Stimulated activated naive B cell treated with anti-CD40 and anti-IgM and Interleukin-4, amounts not matched to agents 10 μg/mL and 1 μg/mL and 100 μg/mL, for 72 hours (primary cell): ENCODE measurements around the gene TADA3.

Experiments
- ATAC-seq, 2 donors: fragments of 150-1000 bp; cut with Tn5 transposase; replicated peaks; 2 replicates each; pipeline ENCODE4 v1.10.0; 2021; ENCODE audit warnings: moderate library complexity in 1 of 2
- DNase-seq: peaks from one replicate; pipeline ENCODE4 v3.0.0; 2021
- H3K27ac Mint-ChIP-seq: one replicate; pipeline ENCODE4 v1.8.0; 2022; ENCODE audit warnings: mild to moderate bottlenecking, mixed read lengths
- H3K27me3 Mint-ChIP-seq, 2 donors: one replicate each; pipeline ENCODE4 v1.8.0; 2022; ENCODE audit warnings: mixed read lengths in 2 of 2
- H3K36me3 Mint-ChIP-seq, 2 donors: one replicate each; pipeline ENCODE4 v1.8.0; 2022; ENCODE audit warnings: mixed read lengths in 2 of 2, mild to moderate bottlenecking in 1 of 2
- H3K4me1 Mint-ChIP-seq, 2 donors: one replicate each; pipeline ENCODE4 v1.8.0; 2022; ENCODE audit warnings: mixed read lengths in 2 of 2, mild to moderate bottlenecking in 1 of 2
- H3K4me3 Mint-ChIP-seq, 2 donors: one replicate each; pipeline ENCODE4 v1.8.0; 2022; ENCODE audit warnings: mild to moderate bottlenecking in 2 of 2, mixed read lengths in 2 of 2, moderate library complexity in 1 of 2
- H3K9me3 Mint-ChIP-seq, 2 donors: one replicate each; pipeline ENCODE4 v1.8.0; 2022; ENCODE audit warnings: mixed read lengths in 2 of 2, mild to moderate bottlenecking in 1 of 2

Gene TADA3

DNA sequence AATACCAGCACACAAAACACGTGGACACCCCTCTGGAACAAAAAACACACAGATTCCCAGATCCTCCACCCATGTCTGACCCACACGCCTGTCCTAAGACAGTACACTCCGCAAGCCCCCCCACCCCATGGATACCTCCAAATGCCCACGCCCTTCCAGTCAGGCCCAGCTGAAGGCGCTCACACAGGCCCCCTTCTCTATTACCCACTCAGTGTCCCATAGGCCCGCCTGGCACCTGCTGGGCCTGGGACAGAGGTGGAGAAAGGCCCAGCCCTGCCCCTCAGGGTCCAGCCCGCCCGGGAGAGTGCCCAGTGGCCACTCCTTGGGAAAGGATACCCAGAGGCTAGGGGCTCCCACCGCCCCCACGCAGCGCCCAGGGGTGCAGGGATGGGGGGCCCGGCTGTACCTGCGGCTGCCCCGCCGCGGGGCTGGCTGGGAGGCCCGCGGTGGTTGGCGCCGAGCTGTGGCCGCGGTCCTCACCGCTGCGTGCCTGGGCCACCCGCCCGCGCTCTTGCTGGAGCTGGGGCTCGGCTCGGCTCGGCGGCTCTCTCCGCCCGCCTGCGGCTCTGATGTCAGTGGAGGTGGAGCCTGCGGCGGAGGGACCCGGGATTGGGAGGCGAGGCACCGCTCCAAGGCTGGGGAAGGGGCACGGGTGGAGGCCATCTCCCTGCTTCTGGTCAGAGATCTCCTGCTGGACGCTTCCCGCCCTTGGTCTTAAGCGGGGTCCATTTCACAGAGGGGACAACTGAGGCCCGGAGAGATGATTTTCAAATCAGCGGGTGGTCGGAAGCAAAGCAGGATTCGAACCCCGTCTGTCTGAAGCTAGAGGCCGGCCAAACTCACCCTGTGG is 22.6 kb downstream of the TADA3 start, which contains the start of gene CAMK1:
CAMK1 (minus strand) TSS at position 522 of the 850 bp plus-strand sequence. CDS start 2,198 bp downstream, outside the sequence.
- Mint-ChIP-seq H3K27ac (peak within 1 kb of the TSS; percentile 89), H3K36me3 (peaks cover 37 to 40% of the 10 kb centered on the region in 2 donors), H3K9me3 (no peaks in the 10 kb centered on the region), H3K4me1 (peaks cover 38 to 62% of the 10 kb centered on the region in 2 donors), H3K27me3 (peaks cover 0 to 6% of the 10 kb centered on the region in 2 donors), H3K4me3 (peak within 1 kb of the TSS; percentile 82 to 87)
- ATAC-seq, result peak; percentile 93 to 96
- peak; percentile 57 for DNase-seq

DNA sequence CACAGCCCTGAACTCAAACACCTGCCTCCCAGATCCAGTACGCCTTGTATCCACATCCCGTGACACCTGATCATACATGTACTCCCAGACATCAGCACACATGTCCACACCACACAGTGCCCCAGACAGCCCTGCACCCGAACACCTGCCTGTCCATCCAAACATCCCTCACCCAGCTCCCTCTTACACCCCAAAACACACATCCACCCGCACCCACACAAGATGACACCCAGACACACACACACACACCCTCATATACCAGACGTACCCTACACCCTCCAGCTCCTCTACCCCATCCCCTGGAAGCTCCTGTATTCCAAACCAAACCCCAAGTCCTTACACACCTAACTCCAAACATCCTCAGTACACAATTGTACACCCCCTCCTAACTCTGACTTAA is 23.3 kb downstream of the TADA3 start:
- H3K36me3 Mint-ChIP-seq, result peaks cover 37 to 41% of the 10 kb centered on the region in 2 donors
- peak overlapping the region; percentile 82 to 87 for H3K4me3 Mint-ChIP-seq
- H3K9me3 Mint-ChIP-seq, result no peaks in the 10 kb centered on the region
- H3K27me3 Mint-ChIP-seq, result peaks cover 0 to 6% of the 10 kb centered on the region in 2 donors
- DNase-seq, result no peak
- peaks cover 38 to 62% of the 10 kb centered on the region in 2 donors for H3K4me1 Mint-ChIP-seq
- peak in 1 of 2 donors; percentile 6 for ATAC-seq
- peak overlapping the region; percentile 25 for H3K27ac Mint-ChIP-seq

DNA sequence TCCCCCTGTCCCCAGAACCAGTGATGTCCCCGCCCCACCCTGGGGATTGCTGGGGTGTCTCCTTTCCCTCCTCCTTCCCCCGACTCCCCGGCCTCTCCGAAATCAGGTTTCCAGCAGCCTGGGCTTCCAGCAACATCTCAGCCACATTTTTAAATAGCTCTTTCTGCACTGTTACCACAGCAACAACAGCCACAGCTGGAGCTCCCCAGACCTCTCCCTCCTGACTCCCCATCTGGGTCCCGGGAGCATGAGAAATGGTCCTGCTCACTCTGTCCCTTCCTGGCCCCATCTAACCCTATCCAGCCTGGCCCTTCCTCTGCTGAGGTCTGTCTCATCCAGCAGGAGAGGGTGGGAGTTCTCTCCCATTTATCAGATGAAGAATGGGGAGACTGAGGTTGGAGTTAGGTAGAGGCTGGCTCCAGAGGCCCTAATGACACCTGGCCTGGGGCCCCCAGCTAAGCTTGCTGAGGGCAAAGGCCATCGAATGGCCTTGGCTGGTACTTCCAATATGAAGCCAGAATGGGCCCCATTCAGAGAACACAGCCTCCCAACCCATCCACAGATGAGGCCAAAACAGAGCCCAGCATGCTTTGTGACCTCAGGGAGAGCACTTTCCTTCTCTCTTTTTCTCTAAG is 24.0 kb downstream of the TADA3 start:
- H3K27me3 Mint-ChIP-seq, result peaks cover 0 to 6% of the 10 kb centered on the region in 2 donors
- no peak for DNase-seq
- H3K4me3 Mint-ChIP-seq, result peak overlapping the region; percentile 82 to 87
- no peaks in the 10 kb centered on the region for H3K9me3 Mint-ChIP-seq
- peaks cover 35 to 43% of the 10 kb centered on the region in 2 donors for H3K36me3 Mint-ChIP-seq
- H3K4me1 Mint-ChIP-seq, result peaks cover 37 to 62% of the 10 kb centered on the region in 2 donors
- H3K27ac Mint-ChIP-seq, result peak overlapping the region; percentile 75
- ATAC-seq, result no peak

DNA sequence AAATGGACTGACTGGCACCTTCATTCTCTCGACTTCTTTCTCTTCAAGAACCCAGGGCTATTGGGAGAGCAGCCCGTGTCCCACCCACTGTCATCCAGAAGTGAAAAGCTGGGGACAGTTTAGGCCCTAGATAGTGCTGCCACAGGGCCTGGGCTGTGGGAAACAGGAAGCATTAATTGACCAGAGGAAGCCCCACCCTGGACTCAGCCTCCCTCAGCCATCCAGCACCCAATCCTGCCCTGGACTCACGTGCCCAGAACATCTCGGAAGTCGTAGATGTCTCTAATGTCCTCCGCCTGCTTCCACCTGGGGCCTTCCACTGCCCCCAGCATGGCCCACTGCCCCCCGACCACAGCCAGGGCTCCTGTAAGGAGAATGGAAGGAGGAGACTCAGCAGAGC is 24.9 kb downstream of the TADA3 start:
- Mint-ChIP-seq H3K4me1 (peaks cover 37 to 62% of the 10 kb centered on the region in 2 donors), H3K4me3 (peak overlapping the region in 1 of 2 donors; percentile 87)

GRCh38 chr3:9765865-9766264 is 26.4 kb downstream of the TADA3 start:
- H3K27me3 Mint-ChIP-seq, result peaks cover 0 to 6% of the 10 kb centered on the region in 2 donors
- H3K36me3 Mint-ChIP-seq, result peaks cover 52 to 57% of the 10 kb centered on the region in 2 donors

More for the DNA sequence above, 24.9 kb downstream of the TADA3 start:
- no peaks in the 10 kb centered on the region for H3K9me3 Mint-ChIP-seq
- DNase-seq (no peak), ATAC-seq (no peak)
- no peak overlapping the region for H3K27ac Mint-ChIP-seq
- H3K27me3 Mint-ChIP-seq, result peaks cover 0 to 6% of the 10 kb centered on the region in 2 donors
- H3K36me3 Mint-ChIP-seq, result peaks cover 41 to 48% of the 10 kb centered on the region in 2 donors

GRCh38 chr3:9762871-9763270 is 29.4 kb downstream of the TADA3 start:
- Mint-ChIP-seq H3K4me1 (peaks cover 25 to 26% of the 10 kb centered on the region in 2 donors), H3K27me3 (no peaks in the 10 kb centered on the region), H3K36me3 (peaks cover 60 to 68% of the 10 kb centered on the region in 2 donors), H3K9me3 (no peaks in the 10 kb centered on the region), H3K27ac (peak overlapping the region; percentile 53), H3K4me3 (no peak overlapping the region)
- no peak for ATAC-seq
- DNase-seq, result no peak

More at GRCh38 chr3:9765865-9766264, 26.4 kb downstream of the TADA3 start:
- no peaks in the 10 kb centered on the region for H3K9me3 Mint-ChIP-seq
- no peak for ATAC-seq
- DNase-seq, result no peak
- peaks cover 40 to 56% of the 10 kb centered on the region in 2 donors for H3K4me1 Mint-ChIP-seq
- H3K4me3 Mint-ChIP-seq, result no peak overlapping the region
- no peak overlapping the region for H3K27ac Mint-ChIP-seq

DNA sequence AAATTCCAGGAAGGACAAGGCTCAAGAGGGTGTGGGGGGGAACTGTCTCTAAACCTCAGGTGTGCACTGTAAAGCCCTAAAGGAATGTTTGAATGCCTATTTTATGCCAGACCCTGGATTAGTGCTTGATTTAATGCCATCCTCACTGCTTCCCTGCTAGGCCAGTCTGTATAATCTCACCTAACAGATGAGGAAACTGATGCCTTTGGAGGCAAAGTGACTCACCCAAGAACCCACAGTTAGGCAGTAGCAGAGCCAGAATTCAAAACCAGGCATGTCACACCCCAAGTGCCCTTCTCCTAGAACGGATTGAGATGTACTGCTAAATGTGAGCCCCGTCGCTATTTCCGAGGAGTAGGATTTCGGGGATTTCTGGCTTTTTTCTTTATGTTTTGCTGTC is 30.4 kb downstream of the TADA3 start:
- Mint-ChIP-seq H3K36me3 (peaks cover 56 to 64% of the 10 kb centered on the region in 2 donors), H3K27ac (no peak overlapping the region), H3K27me3 (no peaks in the 10 kb centered on the region), H3K9me3 (no peaks in the 10 kb centered on the region), H3K4me1 (peaks cover 17 to 18% of the 10 kb centered on the region in 2 donors), H3K4me3 (no peak overlapping the region)
- DNase-seq (no peak), ATAC-seq (no peak)

- H3K9me3 Mint-ChIP-seq, result no peaks in the 10 kb centered on the region
- no peak for DNase-seq
- H3K27me3 Mint-ChIP-seq, result no peaks in the 10 kb centered on the region
- H3K4me1 Mint-ChIP-seq, result peaks cover 14 to 17% of the 10 kb centered on the region in 2 donors
- H3K36me3 Mint-ChIP-seq, result peaks cover 60 to 67% of the 10 kb centered on the region in 2 donors
- no peak overlapping the region for H3K4me3 Mint-ChIP-seq
- no peak for ATAC-seq
- peak overlapping the region; percentile 39 for H3K27ac Mint-ChIP-seq
These were observed 31.3 kb downstream of the TADA3 start for GRCh38 chr3:9760779-9761505.

- H3K9me3 Mint-ChIP-seq, result no peaks in the 10 kb centered on the region
- no peaks in the 10 kb centered on the region for H3K27me3 Mint-ChIP-seq
- peaks cover 53 to 67% of the 10 kb centered on the region in 2 donors for H3K36me3 Mint-ChIP-seq
- no peak for DNase-seq
- H3K4me3 Mint-ChIP-seq, result no peak overlapping the region
- no peak overlapping the region for H3K27ac Mint-ChIP-seq
- H3K4me1 Mint-ChIP-seq, result peaks cover 19 to 28% of the 10 kb centered on the region in 2 donors
- no peak for ATAC-seq
These were observed 34.8 kb downstream of the TADA3 start for GRCh38 chr3:9757427-9757826.

GRCh38 chr3:9754678-9755077 is 37.6 kb downstream of the TADA3 start:
- peak overlapping the region; percentile 48 for H3K27ac Mint-ChIP-seq
- peaks cover 43 to 58% of the 10 kb centered on the region in 2 donors for H3K36me3 Mint-ChIP-seq
- no peaks in the 10 kb centered on the region for H3K9me3 Mint-ChIP-seq
- H3K4me1 Mint-ChIP-seq, result peaks cover 30 to 52% of the 10 kb centered on the region in 2 donors
- H3K27me3 Mint-ChIP-seq, result no peaks in the 10 kb centered on the region
- DNase-seq (no peak), ATAC-seq (no peak)
- no peak overlapping the region for H3K4me3 Mint-ChIP-seq

DNA sequence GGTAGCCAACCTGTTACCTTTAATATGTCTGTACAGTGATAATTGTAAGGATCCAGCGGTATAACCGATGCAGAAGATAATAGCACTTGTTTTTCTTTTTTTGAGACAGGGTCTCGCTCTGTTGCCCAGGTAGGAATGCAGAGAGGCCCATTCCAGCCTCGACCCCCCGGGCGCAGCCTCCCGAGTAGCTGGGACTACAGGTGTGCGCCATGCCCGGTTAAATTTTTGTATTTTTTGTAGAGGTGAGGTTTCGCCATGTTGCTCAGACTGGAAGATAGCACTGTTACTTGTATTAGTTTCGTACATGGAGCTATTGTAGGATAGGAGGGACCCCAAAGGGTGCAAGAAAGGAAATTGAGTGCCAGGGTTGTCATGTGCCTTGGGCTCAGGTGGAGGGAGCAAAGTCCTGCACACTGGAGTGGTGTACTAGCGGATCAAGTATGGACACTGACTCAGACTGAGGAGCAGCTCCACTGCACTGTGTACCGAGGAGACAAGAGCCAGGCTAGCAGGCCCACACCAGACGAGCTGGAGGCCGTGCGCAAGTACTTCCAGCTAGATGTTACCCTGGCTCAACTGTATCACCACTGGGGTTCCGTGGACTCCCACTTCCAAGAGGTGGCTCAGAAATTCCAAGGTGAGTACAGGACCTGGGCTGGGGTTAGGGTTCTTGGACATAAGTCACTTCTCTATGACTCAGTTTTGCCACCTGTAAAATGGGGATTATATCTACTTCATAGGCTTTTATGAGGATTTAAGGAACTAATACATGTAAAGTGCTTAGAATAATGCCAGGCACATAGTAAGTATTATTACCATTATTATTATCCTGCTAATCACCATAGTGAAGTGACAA is 41.5 kb downstream of the TADA3 start:
- Mint-ChIP-seq H3K4me3 (peak overlapping the region; percentile 86 to 99), H3K36me3 (peaks cover 32 to 64% of the 10 kb centered on the region in 2 donors), H3K27me3 (no peaks in the 10 kb centered on the region), H3K9me3 (no peaks in the 10 kb centered on the region), H3K4me1 (peaks cover 44 to 76% of the 10 kb centered on the region in 2 donors), H3K27ac (peak overlapping the region; percentile 97)
- ATAC-seq (no peak), DNase-seq (no peak)

GRCh38 chr3:9749645-9750555 is 42.4 kb downstream of the TADA3 start, which contains the start of gene OGG1:
OGG1 (plus strand) TSS chr3:9749952; CDS start chr3:9750287, 335 bp downstream.
- H3K9me3 Mint-ChIP-seq, result no peaks in the 10 kb centered on the region
- H3K27me3 Mint-ChIP-seq, result no peaks in the 10 kb centered on the region
- peaks cover 44 to 74% of the 10 kb centered on the region in 2 donors for H3K4me1 Mint-ChIP-seq
- DNase-seq (peak; percentile 97), ATAC-seq (peak; percentile 90 to 93)
- H3K4me3 Mint-ChIP-seq, result peak within 1 kb of the TSS; percentile 86 to 99
- peak within 1 kb of the TSS; percentile 97 for H3K27ac Mint-ChIP-seq
- H3K36me3 Mint-ChIP-seq, result peaks cover 31 to 67% of the 10 kb centered on the region in 2 donors
